NCI-H82 (cell line): ENCODE results near the gene EIF2B2.

ENCODE experiments used
- DNase-seq: peaks from one replicate; lab custom pipeline; 2025; lab: John Stamatoyannopoulos, UW

Gene EIF2B2

GRCh38 chr14:74974364-74975058 is 28.2 kb upstream of the EIF2B2 start:
- peak; percentile 2 for DNase-seq

- DNase-seq, result no peak
These were observed 27.5 kb upstream of the EIF2B2 start for GRCh38 chr14:74975059-74975810.

- no peak for DNase-seq
These were observed 26.2 kb upstream of the EIF2B2 start for GRCh38 chr14:74976264-74977113.

- no peak for DNase-seq
These were observed 25.4 kb upstream of the EIF2B2 start for GRCh38 chr14:74977164-74977900.

- no peak for DNase-seq
These were observed 24.8 kb upstream of the EIF2B2 start for GRCh38 chr14:74977901-74978385.

- no peak for DNase-seq
These were observed 24.2 kb upstream of the EIF2B2 start for GRCh38 chr14:74978416-74978947.

- DNase-seq, result no peak
These were observed 23.7 kb upstream of the EIF2B2 start for GRCh38 chr14:74979029-74979428.

GRCh38 chr14:74979442-74980397 is 23.0 kb upstream of the EIF2B2 start:
- DNase-seq, result peak; percentile 77

- no peak for DNase-seq
These were observed 22.4 kb upstream of the EIF2B2 start for GRCh38 chr14:74980398-74980730.

- peak; percentile 96 for DNase-seq
These were observed 21.8 kb upstream of the EIF2B2 start for GRCh38 chr14:74980731-74981461.

GRCh38 chr14:74981462-74981782 is 21.3 kb upstream of the EIF2B2 start:
- no peak for DNase-seq

- DNase-seq, result no peak
These were observed 20.9 kb upstream of the EIF2B2 start for GRCh38 chr14:74981833-74982232.

GRCh38 chr14:74982661-74983060 is 20.1 kb upstream of the EIF2B2 start:
- DNase-seq, result no peak

- DNase-seq, result no peak
These were observed 19.4 kb upstream of the EIF2B2 start for GRCh38 chr14:74983343-74983742.

- no peak for DNase-seq
These were observed 18.3 kb upstream of the EIF2B2 start for GRCh38 chr14:74984236-74985027.

GRCh38 chr14:74985028-74985310 is 17.8 kb upstream of the EIF2B2 start:
- DNase-seq, result no peak

GRCh38 chr14:74985806-74986205 is 16.9 kb upstream of the EIF2B2 start:
- no peak for DNase-seq

- DNase-seq, result no peak
These were observed 14.6 kb upstream of the EIF2B2 start for GRCh38 chr14:74988131-74988530.

- peak; percentile 4 for DNase-seq
These were observed 13.7 kb upstream of the EIF2B2 start for GRCh38 chr14:74988993-74989392.
